ENCODE results near the gene PRKN. TPM values are rescaled to one million over a fixed set of nuclear protein-coding genes. Genes with fewer than 3 reads are reported as not detected.

PRKN gene
- total RNA-seq, 1 experiment from 2014 or later, result 2.0 TPM

- Histone ChIP-seq H3K79me2 (ENCODE audit: insufficient read depth, low read length) (no peaks in the 10 kb centered on the region), H2BK12ac (ENCODE audit: insufficient read length, low read depth, low read length) (no peak overlapping the region), H3T11ph (ENCODE audit: low read length) (no peak overlapping the region), H3K18ac (ENCODE audit: insufficient read length, low read depth, low read length) (no peak overlapping the region), H3K9ac (ENCODE audit: extremely low read depth, insufficient read length, low read length) (no peak overlapping the region), H2BK20ac (ENCODE audit: low read depth, low read length, poor library complexity, severe bottlenecking) (no peak overlapping the region), H4K5ac (ENCODE audit: insufficient read length, low read depth, low read length) (no peak overlapping the region), H4K8ac (replicated peaks; ENCODE audit: insufficient read length, low read depth, low read length) (no peak overlapping the region), H3K23me2 (ENCODE audit: insufficient read length, low read depth, low read length, poor library complexity, severe bottlenecking) (no peaks in the 10 kb centered on the region), H4K20me1 (ENCODE audit: control insufficient read depth, insufficient read depth, insufficient read length) (no peaks in the 10 kb centered on the region), H3K4ac (ENCODE audit: low read depth, low read length) (no peak overlapping the region), H3K79me1 (ENCODE audit: insufficient read depth, low read depth, low read length, poor library complexity, severe bottlenecking) (no peaks in the 10 kb centered on the region), H3K56ac (ENCODE audit: insufficient read length, low read depth, low read length) (no peak overlapping the region), H3K14ac (ENCODE audit: insufficient read depth, low read length) (no peak overlapping the region), H3K4me1 (ENCODE audit: insufficient read depth, low read length) (no peaks in the 10 kb centered on the region), H2BK5ac (ENCODE audit: insufficient read length, low read length) (no peak overlapping the region), H3K9me3 (ENCODE audit: control insufficient read depth, low read depth, low read length) (no peaks in the 10 kb centered on the region), H2AK5ac (ENCODE audit: insufficient read length, low read length) (no peak overlapping the region), H2BK120ac (ENCODE audit: low read depth, low read length, poor library complexity, severe bottlenecking) (no peak overlapping the region), H4K91ac (ENCODE audit: insufficient read length, low read depth, low read length) (no peak overlapping the region), H3K4me2 (ENCODE audit: insufficient read depth, insufficient read length, low read length) (no peak overlapping the region), H2AFZ (ENCODE audit: low read length) (no peak overlapping the region), H3K27ac (ENCODE audit: insufficient read length, low read depth, low read length) (no peak overlapping the region), H3K23ac (ENCODE audit: insufficient read length, low read depth, low read length) (no peak overlapping the region), H3K27me3 (ENCODE audit: insufficient read depth, low read length) (no peaks in the 10 kb centered on the region), H2BK15ac (ENCODE audit: low read depth, low read length) (no peak overlapping the region)
- Mint-ChIP-seq H3K27me3 (ENCODE audit: low read depth) (no peaks in the 10 kb centered on the region), H3K36me3 (ENCODE audit: insufficient read depth in 1 of 3, low read depth in 3 of 3) (peaks cover 3 to 14% (median 4%) of the 10 kb centered on the region in 3 experiments; a peak in 6 of 7 replicates), H3K27ac (no peak overlapping the region), H3K4me3 (no peak overlapping the region), H3K9me3 (peaks cover 10 to 15% of the 10 kb centered on the region in 2 experiments), H3K4me1 (no peaks in the 10 kb centered on the region)
- no CpG with 5 or more reads among the region's 11 CpGs for WGBS (ENCODE audit: extremely low coverage, insufficient read length, low lambda C conversion rate)
- no peak for DNase-seq
- no peak for TF ChIP-seq CTCF (conservative IDR thresholded peaks at IDR 0.05)
Observed at GRCh38 chr6:161366301-161366923, 1361.2 kb downstream of the PRKN start.
